RWPE2 (cell line): ENCODE results near the gene AFMID.

Source experiments
- ATAC-seq: fragments of 200-7000 bp; cut with Tn5 transposase; 3 replicates; pipeline ENCODE4 v1.9.1; 2021; ENCODE audit warnings: low read depth
- DNase-seq: peaks from one replicate; pipeline ENCODE4 v3.0.0-alpha.2; 2020; ENCODE audit warnings: low spot score
- H3K27ac ChIP-seq: fragments of 450-650 bp; 2 replicates; pipeline ENCODE4 v1.5.1; 2017; ENCODE audit warnings: mild to moderate bottlenecking; ENCODE audit not compliant: poor library complexity, severe bottlenecking
- H3K27me3 ChIP-seq: fragments of 250-450 bp; sonication (Bioruptor Pico); 2 replicates; pipeline ENCODE4 v1.5.1; 2021; ENCODE audit warnings: mild to moderate bottlenecking, moderate library complexity; ENCODE audit not compliant: insufficient read depth, poor library complexity, severe bottlenecking
- H3K36me3 ChIP-seq: fragments of 250-450 bp; sonication (Bioruptor Pico); 2 replicates; pipeline ENCODE4 v1.5.1; 2020; ENCODE audit warnings: low read depth, mild to moderate bottlenecking, moderate library complexity
- H3K4me1 ChIP-seq: fragments of 250-450 bp; sonication (Bioruptor Pico); 2 replicates; pipeline ENCODE4 v1.5.1; 2021; ENCODE audit warnings: mild to moderate bottlenecking, moderate library complexity; ENCODE audit not compliant: insufficient read depth, poor library complexity, severe bottlenecking
- H3K4me3 ChIP-seq: fragments of 250-450 bp; sonication (Bioruptor Pico); 2 replicates; pipeline ENCODE4 v1.5.1; 2021; ENCODE audit warnings: mild to moderate bottlenecking, moderate library complexity; ENCODE audit not compliant: severe bottlenecking
- H3K9me3 ChIP-seq: fragments of 250-450 bp; sonication (Bioruptor Pico); 2 replicates; pipeline ENCODE4 v1.5.1; 2021; ENCODE audit warnings: mild to moderate bottlenecking, moderate library complexity; ENCODE audit not compliant: severe bottlenecking
- CTCF ChIP-seq: fragments of 450-650 bp; IDR thresholded peaks from one replicate; pipeline ENCODE4 v1.5.1; 2017; ENCODE audit warnings: mild to moderate bottlenecking, moderate library complexity; ENCODE audit not compliant: poor library complexity, severe bottlenecking

AFMID gene

GRCh38 chr17:78196716-78197115, 9.6 kb downstream of the AFMID start:
- Histone ChIP-seq H3K36me3 (peaks cover 47% of the 10 kb centered on the region), H3K27me3 (no peaks in the 10 kb centered on the region), H3K4me1 (peaks cover 9% of the 10 kb centered on the region), H3K27ac (peak overlapping the region; percentile 61), H3K9me3 (no peaks in the 10 kb centered on the region), H3K4me3 (no peak overlapping the region)
- DNase-seq: no peak
- no peak for ATAC-seq
- TF ChIP-seq CTCF: no peak

DNA sequence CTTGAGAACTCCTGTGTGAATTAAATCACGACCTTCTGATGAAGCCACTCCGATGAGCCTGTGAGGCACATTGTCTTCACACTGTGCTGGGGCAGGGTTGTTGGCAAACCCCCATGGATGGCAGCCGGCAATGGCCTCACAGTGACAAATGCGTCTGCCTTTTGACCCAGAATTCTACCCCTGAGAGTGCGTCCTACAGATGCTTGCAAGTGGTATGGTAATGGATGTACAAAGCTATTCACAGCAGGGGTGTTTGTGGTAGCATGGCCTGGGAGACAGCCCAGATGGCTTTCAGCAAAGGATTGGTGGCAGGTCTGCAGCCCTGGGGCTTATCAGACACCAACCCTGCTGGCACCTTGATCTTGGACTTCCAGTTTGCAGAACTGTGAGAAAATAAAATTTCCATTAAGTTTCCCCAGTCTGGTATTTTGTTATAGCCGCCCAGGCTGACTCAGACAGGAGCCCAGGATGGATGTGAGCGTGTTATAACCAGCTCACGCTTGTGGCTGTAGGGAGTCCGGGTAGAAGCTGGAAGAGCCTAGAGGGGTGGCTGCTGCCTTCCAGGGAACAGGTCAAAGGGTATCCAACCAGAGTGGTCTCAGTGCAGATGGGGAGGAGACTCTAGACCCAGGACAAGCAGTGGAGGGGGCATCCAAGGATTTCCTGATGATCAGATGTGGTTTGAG, 10.1 kb downstream of the AFMID start:
- peaks cover 47% of the 10 kb centered on the region for H3K36me3 ChIP-seq
- ATAC-seq (no peak), DNase-seq (no peak)

DNA sequence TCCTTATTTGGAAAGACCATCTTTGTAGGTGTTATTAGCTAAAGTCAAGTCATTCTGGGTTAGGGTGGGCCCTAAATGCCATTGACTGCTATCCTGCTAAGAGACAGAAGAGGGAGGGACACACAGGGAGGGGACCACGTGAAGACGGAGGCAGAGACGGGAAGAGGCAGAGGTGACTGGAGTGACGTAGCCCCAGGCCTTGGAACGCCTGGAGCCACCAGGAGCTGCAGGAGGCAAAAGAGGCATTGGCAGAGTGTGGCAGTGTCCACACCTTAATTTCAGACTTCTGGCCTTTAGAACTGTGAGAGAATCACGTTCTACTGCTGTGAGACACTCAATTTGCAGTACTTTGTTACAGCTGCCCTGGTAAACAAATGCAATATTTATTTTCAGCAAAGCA, 13.3 kb downstream of the AFMID start:
- H3K36me3 ChIP-seq: peaks cover 27% of the 10 kb centered on the region
- H3K4me1 ChIP-seq: peaks cover 9% of the 10 kb centered on the region
- no peak overlapping the region for H3K4me3 ChIP-seq
- ATAC-seq: no peak
- H3K27ac ChIP-seq: no peak overlapping the region
- H3K9me3 ChIP-seq: no peaks in the 10 kb centered on the region
- TF ChIP-seq CTCF: no peak
- no peaks in the 10 kb centered on the region for H3K27me3 ChIP-seq
- DNase-seq: no peak

More for the DNA sequence above, 10.1 kb downstream of the AFMID start:
- H3K4me3 ChIP-seq: no peak overlapping the region
- H3K27me3 ChIP-seq: no peaks in the 10 kb centered on the region
- peak overlapping the region; percentile 61 for H3K27ac ChIP-seq
- peaks cover 9% of the 10 kb centered on the region for H3K4me1 ChIP-seq
- H3K9me3 ChIP-seq: no peaks in the 10 kb centered on the region
- TF ChIP-seq CTCF: no peak

GRCh38 chr17:78202666-78203065, 15.5 kb downstream of the AFMID start:
- H3K27me3 ChIP-seq: no peaks in the 10 kb centered on the region
- TF ChIP-seq CTCF: no peak
- H3K4me1 ChIP-seq: peaks cover 9% of the 10 kb centered on the region
- peaks cover 6% of the 10 kb centered on the region for H3K36me3 ChIP-seq
- ATAC-seq (no peak), DNase-seq (no peak)
- no peaks in the 10 kb centered on the region for H3K9me3 ChIP-seq
- H3K27ac ChIP-seq: no peak overlapping the region
- H3K4me3 ChIP-seq: no peak overlapping the region

- DNase-seq (no peak), ATAC-seq (no peak)
- H3K4me1 ChIP-seq: peaks cover under 1% of the 10 kb centered on the region
- H3K9me3 ChIP-seq: no peaks in the 10 kb centered on the region
- no peaks in the 10 kb centered on the region; the same call in none of the 2 replicates for H3K36me3 ChIP-seq
- no peak overlapping the region for H3K27ac ChIP-seq
- TF ChIP-seq CTCF: no peak
- H3K27me3 ChIP-seq: no peaks in the 10 kb centered on the region
- no peak overlapping the region for H3K4me3 ChIP-seq
These were observed 17.4 kb downstream of the AFMID start for GRCh38 chr17:78204387-78205123.
